WTC11 (cell line): Measurements from ENCODE around the gene CD34. TPM values are rescaled to one million over a fixed set of nuclear protein-coding genes. Genes with fewer than 3 reads are reported as not detected.

Source experiments
- ATAC-seq: fragments of 200-7000 bp; cut with Tn5 transposase; 2 replicates; pipeline ENCODE4 v1.10.0; 2021; ENCODE audit warnings: mild to moderate bottlenecking, moderate library complexity
- CTCF ChIA-PET: fragments of 300-600 bp; sonication (Branson Sonifier 250); formaldehyde crosslinking; loops from one replicate; lab custom pipeline; 2021; ENCODE audit warnings: antibody characterized with exemption; lab: Charles Lee
- POLR2A ChIA-PET: fragments of 350-600 bp; sonication (Branson Sonifier 250); formaldehyde crosslinking; loops from one replicate; lab custom pipeline; 2021; ENCODE audit warnings: antibody characterized with exemption; lab: Charles Lee
- DNase-seq: peaks from one replicate; pipeline ENCODE4 v3.0.0; 2021; ENCODE audit warnings: low spot score
- H3K27ac Mint-ChIP-seq: 2 replicates; pipeline ENCODE4 v1.8.0; 2021; ENCODE audit warnings: mixed read lengths
- H3K27me3 Mint-ChIP-seq: 2 replicates; pipeline ENCODE4 v1.8.0; 2021; ENCODE audit warnings: low read depth, mild to moderate bottlenecking, moderate library complexity, mixed read lengths
- H3K36me3 Mint-ChIP-seq: 2 replicates; pipeline ENCODE4 v1.8.0; 2021; ENCODE audit warnings: mixed read lengths
- H3K4me1 Mint-ChIP-seq: 2 replicates; pipeline ENCODE4 v1.8.0; 2022; ENCODE audit warnings: mixed read lengths
- H3K4me3 Mint-ChIP-seq: 2 replicates; pipeline ENCODE4 v1.8.0; 2021; ENCODE audit warnings: mild to moderate bottlenecking, moderate library complexity, mixed read lengths
- H3K9me3 Mint-ChIP-seq: 2 replicates; pipeline ENCODE4 v1.8.0; 2021; ENCODE audit warnings: mixed read lengths
- ATF1 ChIP-seq: sonication (generic); formaldehyde crosslinking; IDR thresholded peaks from 2 replicates; pipeline ENCODE4 v1.8.1; 2023; ENCODE audit warnings: mild to moderate bottlenecking, moderate library complexity, missing genetic modification reagents
- CTCF ChIP-seq: fragments of 200-600 bp; IDR thresholded peaks from 2 replicates; pipeline ENCODE4 v1.8.0; 2022; ENCODE audit warnings: antibody characterized with exemption
- FOXK1 ChIP-seq: sonication (generic); formaldehyde crosslinking; IDR thresholded peaks from 2 replicates; pipeline ENCODE4 v1.8.0; 2022; ENCODE audit warnings: mild to moderate bottlenecking, moderate library complexity, missing genetic modification reagents
- FOXP1 ChIP-seq: sonication (generic); formaldehyde crosslinking; IDR thresholded peaks from 2 replicates; pipeline ENCODE4 v1.8.0; 2022; ENCODE audit warnings: missing genetic modification reagents, mild to moderate bottlenecking, moderate library complexity, borderline replicate concordance
- GRHL2 ChIP-seq: fragments of 250-450 bp; sonication (Bioruptor Pico); IDR thresholded peaks from 2 replicates; pipeline ENCODE4 v1.8.0; 2022; ENCODE audit warnings: mild to moderate bottlenecking, moderate library complexity; ENCODE audit not compliant: insufficient replicate concordance, severe bottlenecking
- RELA ChIP-seq: sonication (generic); formaldehyde crosslinking; IDR thresholded peaks from 2 replicates; pipeline ENCODE4 v1.8.1; 2022; ENCODE audit warnings: missing genetic modification reagents, mild to moderate bottlenecking, borderline replicate concordance
- TCF7 ChIP-seq: sonication (generic); formaldehyde crosslinking; IDR thresholded peaks from 2 replicates; pipeline ENCODE4 v1.8.0; 2022; ENCODE audit warnings: mild to moderate bottlenecking, low read depth, missing genetic modification reagents, moderate library complexity
- USF2 ChIP-seq: sonication (generic); formaldehyde crosslinking; IDR thresholded peaks from 2 replicates; pipeline ENCODE4 v1.8.1; 2023; ENCODE audit warnings: mild to moderate bottlenecking, missing genetic modification reagents, moderate library complexity
- ZBTB43 ChIP-seq: sonication (generic); formaldehyde crosslinking; IDR thresholded peaks from 2 replicates; pipeline ENCODE4 v1.8.1; 2023; ENCODE audit warnings: mild to moderate bottlenecking, missing genetic modification reagents
- ZNF121 ChIP-seq: sonication (generic); formaldehyde crosslinking; IDR thresholded peaks from 2 replicates; pipeline ENCODE4 v1.8.0; 2023; ENCODE audit warnings: missing genetic modification reagents
- ZNF219 ChIP-seq: sonication (generic); formaldehyde crosslinking; IDR thresholded peaks from 2 replicates; pipeline ENCODE4 v1.8.0; 2023; ENCODE audit warnings: missing genetic modification reagents, mild to moderate bottlenecking, borderline replicate concordance
- ZNF281 ChIP-seq: sonication (generic); formaldehyde crosslinking; IDR thresholded peaks from 2 replicates; pipeline ENCODE4 v1.8.0; 2023; ENCODE audit warnings: mild to moderate bottlenecking, missing genetic modification reagents
- ZNF317 ChIP-seq: sonication (generic); formaldehyde crosslinking; IDR thresholded peaks from 2 replicates; pipeline ENCODE4 v1.8.1; 2023; ENCODE audit warnings: low read depth, mild to moderate bottlenecking, moderate library complexity, missing genetic modification reagents, borderline replicate concordance
- ZNF425 ChIP-seq: fragments of 250-450 bp; sonication (Bioruptor Pico); conservative IDR thresholded peaks from 2 replicates; pipeline ENCODE4 v1.9.0; 2021; ENCODE audit warnings: mild to moderate bottlenecking
- ZNF532 ChIP-seq: fragments of 250-450 bp; sonication (Bioruptor Pico); IDR thresholded peaks from 2 replicates; pipeline ENCODE4 v1.9.0; 2021; ENCODE audit warnings: mild to moderate bottlenecking, borderline replicate concordance
- total RNA-seq: library from RNA; stranded (reverse); gene quantifications from 3 replicates; pipeline ENCODE4 v1.2.3, GENCODE V29; 2021

Gene CD34
- total RNA-seq, 1 experiment from 2014 or later = 0.35 TPM

- TF ChIP-seq TCF7 (CRISPR knock-in tag) = no peak
- no peak for TF ChIP-seq ATF1
- no peak for TF ChIP-seq ZNF281 (CRISPR knock-in tag)
Observed at GRCh38 chr1:207835958-207836357, 75.0 kb downstream of the CD34 start (continued).

- TF ChIP-seq ZNF425 (CRISPR knock-in tag) = no peak
- TF ChIP-seq RELA (CRISPR knock-in tag) = no peak
- no peak for TF ChIP-seq FOXK1 (CRISPR knock-in tag)
- no peak for TF ChIP-seq ZBTB43
- TF ChIP-seq CTCF = no peak
- no peak for TF ChIP-seq ZNF121
- no peak for TF ChIP-seq TCF7 (CRISPR knock-in tag)
- no peak for TF ChIP-seq USF2 (CRISPR knock-in tag)
- no peak for TF ChIP-seq ZNF532 (CRISPR knock-in tag)
- no peak for TF ChIP-seq FOXP1
- TF ChIP-seq ZNF317 (CRISPR knock-in tag) = no peak
- no peak for TF ChIP-seq GRHL2 (CRISPR knock-in tag)
- no peak for TF ChIP-seq ZNF219 (CRISPR knock-in tag)
- Mint-ChIP-seq H3K9me3 (no peaks in the 10 kb centered on the region), H3K27me3 (no peaks in the 10 kb centered on the region), H3K36me3 (no peaks in the 10 kb centered on the region), H3K4me1 (no peaks in the 10 kb centered on the region), H3K4me3 (no peak overlapping the region), H3K27ac (no peak overlapping the region)
- ATAC-seq (no peak), DNase-seq (no peak)
- POLR2A ChIA-PET = no interaction called here
- CTCF ChIA-PET = interaction anchor here (1.0 to 1.7 kb wide), 2 partner anchors 10 to 129 kb away, joined by 3 to 4 read pairs; no protein-coding TSS in a partner anchor
Observed at GRCh38 chr1:207833956-207834660, 76.8 kb downstream of the CD34 start.
